Thymus (tissue), 11 donors: ENCODE measurements around the gene FRMD4A. TPM values are rescaled to one million over a fixed set of nuclear protein-coding genes. Genes with fewer than 3 reads are reported as not detected.

Experiments used
- DNase-seq, 9 donors: peaks; one replicate each; pipeline ENCODE4 v3.0.0-alpha.2; 2013; ENCODE audit warnings: low spot score in 9 of 9, low read depth in 6 of 9, missing footprints in 1 of 9
- H3K27ac ChIP-seq, 2 donors: one replicate each; pipeline ENCODE4 v1.5.1; 2013; ENCODE audit warnings: control low read depth in 1 of 2, low read depth in 1 of 2, low read length in 1 of 2, mild to moderate bottlenecking in 1 of 2, moderate library complexity in 1 of 2
- H3K27me3 ChIP-seq, 2 donors: one replicate each; pipeline ENCODE4 v1.5.1; 2013; ENCODE audit warnings: low read length in 1 of 2; ENCODE audit not compliant: control insufficient read depth in 2 of 2, insufficient read depth in 1 of 2
- H3K36me3 ChIP-seq, 2 donors: one replicate each; pipeline ENCODE4 v1.5.1; 2013; ENCODE audit warnings: low read length in 1 of 2, mild to moderate bottlenecking in 1 of 2, moderate library complexity in 1 of 2; ENCODE audit not compliant: control insufficient read depth in 2 of 2, insufficient read depth in 2 of 2
- H3K4me1 ChIP-seq, 2 donors: one replicate each; pipeline ENCODE4 v1.5.1; 2013; ENCODE audit warnings: low read length in 2 of 2; ENCODE audit not compliant: control insufficient read depth in 2 of 2, insufficient read depth in 2 of 2
- H3K4me3 ChIP-seq, 2 donors: one replicate each; pipeline ENCODE4 v1.5.1; 2013; ENCODE audit warnings: low read length in 2 of 2, control low read depth in 1 of 2, mild to moderate bottlenecking in 1 of 2
- H3K9me3 ChIP-seq, 2 donors: one replicate each; pipeline ENCODE4 v1.5.1; 2013; ENCODE audit warnings: low read length in 1 of 2, mild to moderate bottlenecking in 1 of 2; ENCODE audit not compliant: control insufficient read depth in 2 of 2, insufficient read depth in 1 of 2
- WGBS: extraction: QIAGEN DNeasy Blood & Tissue Kit; methylation state at CpG from one replicate; pipeline ENCODE4 v1.1.7; 2013; 5-methylcytosine and 5-hydroxymethylcytosine counted together
- polyA plus RNA-seq: library from polyadenylated mRNA; stranded (reverse); fragments of 200-250 nt; gene quantifications from one replicate; pipeline ENCODE4 v1.2.3, GENCODE V29; 2013
- total RNA-seq: library from RNA; stranded (reverse); fragments of 120-200 nt; gene quantifications from one replicate; pipeline ENCODE4 v1.2.4, GENCODE V29; 2013
- donor health status: healthy.

Gene FRMD4A
- total and polyA plus RNA-seq, 2 donors = 13.3 to 16.2 TPM

- Histone ChIP-seq H3K27me3 (no peaks in the 10 kb centered on the region), H3K4me3 (peak overlapping the region in 1 of 2 donors; percentile 52), H3K4me1 (peaks cover 30 to 82% of the 10 kb centered on the region in 2 donors), H3K9me3 (no peaks in the 10 kb centered on the region), H3K27ac (peak overlapping the region; percentile 22 to 41), H3K36me3 (peaks cover 0 to 5% of the 10 kb centered on the region in 2 donors)
- no peak for DNase-seq
- WGBS = 88% methylated on average over 10 of the region's 10 CpGs
These were observed 625.1 kb downstream of the FRMD4A start for GRCh38 chr10:13705526-13706174.

- peaks cover 0 to 5% of the 10 kb centered on the region in 2 donors for H3K36me3 ChIP-seq
- H3K27ac ChIP-seq = peak overlapping the region in 1 of 2 donors; percentile 41
- H3K9me3 ChIP-seq = no peaks in the 10 kb centered on the region
- DNase-seq = no peak
- H3K4me3 ChIP-seq = no peak overlapping the region
- H3K27me3 ChIP-seq = no peaks in the 10 kb centered on the region
- 63% methylated on average over 11 of the region's 11 CpGs for WGBS
- peaks cover 37 to 83% of the 10 kb centered on the region in 2 donors for H3K4me1 ChIP-seq
These were observed 625.8 kb downstream of the FRMD4A start for GRCh38 chr10:13704964-13705363.

GRCh38 chr10:13703997-13704536 lies 626.7 kb downstream of the FRMD4A start:
- H3K27ac ChIP-seq = no peak overlapping the region
- no peak for DNase-seq
- H3K27me3 ChIP-seq = no peaks in the 10 kb centered on the region
- H3K4me3 ChIP-seq = no peak overlapping the region
- H3K4me1 ChIP-seq = peaks cover 39 to 82% of the 10 kb centered on the region in 2 donors
- peaks cover 0 to 5% of the 10 kb centered on the region in 2 donors for H3K36me3 ChIP-seq
- WGBS = 93% methylated on average over 8 of the region's 8 CpGs
- H3K9me3 ChIP-seq = no peaks in the 10 kb centered on the region

DNA sequence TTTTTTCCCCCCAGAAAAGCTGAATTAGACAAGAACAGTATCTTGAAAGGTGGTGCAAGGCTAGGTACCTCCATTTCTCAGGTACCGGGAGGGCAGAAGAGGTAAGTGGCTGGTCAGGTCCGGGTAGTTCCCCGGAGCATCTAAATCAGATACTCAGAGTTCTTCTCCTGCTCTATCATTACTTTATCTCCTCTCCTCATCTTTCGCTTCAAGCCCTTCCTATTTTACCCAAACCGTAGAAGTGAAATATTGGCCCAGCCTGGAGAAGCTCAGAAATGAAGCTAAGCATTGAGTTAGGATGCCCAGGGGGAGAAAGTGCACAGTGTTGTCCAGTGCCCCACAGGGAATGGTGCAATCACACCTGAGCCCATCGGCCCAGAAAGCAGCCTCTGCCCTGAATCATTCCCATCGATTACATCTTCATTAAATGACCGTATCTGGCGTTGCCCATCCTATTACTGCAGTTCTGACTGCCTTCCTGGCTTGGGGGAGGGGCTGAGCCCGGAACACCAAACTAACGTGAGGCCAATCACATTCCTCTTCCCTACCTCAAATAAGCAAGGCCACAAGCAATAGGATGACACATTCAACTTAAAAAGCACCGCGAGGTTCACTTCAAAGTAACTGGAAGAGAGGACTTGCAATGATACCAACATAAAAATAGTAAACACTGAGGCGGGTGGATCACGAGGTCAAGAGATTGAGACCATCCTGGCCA lies 627.5 kb downstream of the FRMD4A start:
- 93% methylated on average over 15 of the region's 15 CpGs for WGBS
- no peak overlapping the region for H3K27ac ChIP-seq
- no peak overlapping the region for H3K4me3 ChIP-seq

GRCh38 chr10:13701157-13701919 lies 629.4 kb downstream of the FRMD4A start:
- WGBS = 91% methylated on average over 17 of the region's 17 CpGs
- peaks cover 0 to 5% of the 10 kb centered on the region in 2 donors for H3K36me3 ChIP-seq
- H3K4me1 ChIP-seq = peaks cover 31 to 56% of the 10 kb centered on the region in 2 donors
- no peak for DNase-seq
- H3K27me3 ChIP-seq = no peaks in the 10 kb centered on the region
- H3K4me3 ChIP-seq = no peak overlapping the region
- no peaks in the 10 kb centered on the region for H3K9me3 ChIP-seq
- H3K27ac ChIP-seq = peak overlapping the region in 1 of 2 donors; percentile 90

More for the DNA sequence above, 627.5 kb downstream of the FRMD4A start:
- Histone ChIP-seq H3K9me3 (no peaks in the 10 kb centered on the region), H3K27me3 (no peaks in the 10 kb centered on the region), H3K36me3 (peaks cover 0 to 5% of the 10 kb centered on the region in 2 donors), H3K4me1 (peaks cover 39 to 75% of the 10 kb centered on the region in 2 donors)
- no peak for DNase-seq

GRCh38 chr10:13700473-13701144 lies 630.1 kb downstream of the FRMD4A start:
- Histone ChIP-seq H3K4me1 (peaks cover 25 to 48% of the 10 kb centered on the region in 2 donors), H3K36me3 (peaks cover 2 to 8% of the 10 kb centered on the region in 2 donors), H3K27ac (peak overlapping the region; percentile 46 to 90), H3K9me3 (no peaks in the 10 kb centered on the region), H3K4me3 (no peak overlapping the region), H3K27me3 (no peaks in the 10 kb centered on the region)
- WGBS = 24% methylated on average over 10 of the region's 10 CpGs
- DNase-seq = peak; percentile 50 to 92 (median 76)

GRCh38 chr10:13699216-13699615 lies 631.5 kb downstream of the FRMD4A start:
- DNase-seq = no peak
- Histone ChIP-seq H3K9me3 (no peaks in the 10 kb centered on the region), H3K36me3 (peaks cover 4 to 10% of the 10 kb centered on the region in 2 donors), H3K27ac (no peak overlapping the region), H3K4me3 (no peak overlapping the region), H3K27me3 (no peaks in the 10 kb centered on the region), H3K4me1 (peaks cover 16 to 37% of the 10 kb centered on the region in 2 donors)
- WGBS = 90% methylated on average over 10 of the region's 10 CpGs

DNA sequence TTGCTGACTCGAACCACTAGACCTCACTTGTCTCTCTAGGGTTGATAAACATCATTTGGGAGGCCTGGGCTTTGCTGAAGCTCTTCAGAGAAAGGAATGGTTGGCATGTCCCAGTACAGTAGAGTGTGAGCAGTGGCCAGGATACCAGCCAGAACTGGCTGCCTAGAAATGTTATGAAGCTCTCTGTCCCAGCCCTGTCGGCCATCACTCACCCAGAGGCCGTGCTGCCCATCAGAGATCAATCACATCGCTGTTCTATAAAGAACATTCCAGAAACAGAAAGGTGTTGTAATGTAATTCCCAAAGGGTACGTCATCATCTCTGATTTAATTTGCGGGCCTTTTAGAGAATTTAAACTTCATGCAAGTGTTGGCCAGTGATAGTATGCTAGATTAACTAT lies 632.5 kb downstream of the FRMD4A start:
- H3K4me1 ChIP-seq = peaks cover 16 to 32% of the 10 kb centered on the region in 2 donors
- no peak for DNase-seq
- peaks cover 4 to 15% of the 10 kb centered on the region in 2 donors for H3K36me3 ChIP-seq
- H3K27ac ChIP-seq = no peak overlapping the region
- WGBS = 97% methylated on average over 6 of the region's 6 CpGs
- H3K9me3 ChIP-seq = no peaks in the 10 kb centered on the region
- no peak overlapping the region for H3K4me3 ChIP-seq
- no peaks in the 10 kb centered on the region for H3K27me3 ChIP-seq
